ENCODE results near the gene DLG1. TPM values are rescaled to one million over a fixed set of nuclear protein-coding genes. Genes with fewer than 3 reads are reported as not detected.

DLG1 gene
- total RNA-seq, 1 donor from 2014 or later = 114 TPM

- H3K27me3 Mint-ChIP-seq (ENCODE audit: low read depth) = no peaks in the 10 kb centered on the region
- H3K36me3 Mint-ChIP-seq = peaks cover 63% of the 10 kb centered on the region
- no peak for TF ChIP-seq CTCF (IDR thresholded peaks at IDR 0.05; ENCODE audit: unreplicated experiment)
- no peak for DNase-seq (ENCODE audit: low spot score in 2 of 2, unreplicated experiment in 2 of 2)
- no peaks in the 10 kb centered on the region for H3K4me1 Mint-ChIP-seq
- no peak overlapping the region for H3K4me3 Mint-ChIP-seq
- peaks cover 4% of the 10 kb centered on the region for H3K9me3 Mint-ChIP-seq
- H3K27ac Mint-ChIP-seq = no peak overlapping the region
These were observed 247.9 kb downstream of the DLG1 start for GRCh38 chr3:197050511-197050910.

GRCh38 chr3:197042539-197042938, 255.9 kb downstream of the DLG1 start:
- Mint-ChIP-seq H3K27me3 (ENCODE audit: low read depth) (no peaks in the 10 kb centered on the region), H3K27ac (no peak overlapping the region), H3K36me3 (peaks cover 16% of the 10 kb centered on the region), H3K9me3 (no peaks in the 10 kb centered on the region), H3K4me1 (no peaks in the 10 kb centered on the region), H3K4me3 (no peak overlapping the region)
- TF ChIP-seq CTCF (IDR thresholded peaks at IDR 0.05; ENCODE audit: unreplicated experiment) = no peak
- DNase-seq (ENCODE audit: low spot score in 2 of 2, unreplicated experiment in 2 of 2) = no peak

DNA sequence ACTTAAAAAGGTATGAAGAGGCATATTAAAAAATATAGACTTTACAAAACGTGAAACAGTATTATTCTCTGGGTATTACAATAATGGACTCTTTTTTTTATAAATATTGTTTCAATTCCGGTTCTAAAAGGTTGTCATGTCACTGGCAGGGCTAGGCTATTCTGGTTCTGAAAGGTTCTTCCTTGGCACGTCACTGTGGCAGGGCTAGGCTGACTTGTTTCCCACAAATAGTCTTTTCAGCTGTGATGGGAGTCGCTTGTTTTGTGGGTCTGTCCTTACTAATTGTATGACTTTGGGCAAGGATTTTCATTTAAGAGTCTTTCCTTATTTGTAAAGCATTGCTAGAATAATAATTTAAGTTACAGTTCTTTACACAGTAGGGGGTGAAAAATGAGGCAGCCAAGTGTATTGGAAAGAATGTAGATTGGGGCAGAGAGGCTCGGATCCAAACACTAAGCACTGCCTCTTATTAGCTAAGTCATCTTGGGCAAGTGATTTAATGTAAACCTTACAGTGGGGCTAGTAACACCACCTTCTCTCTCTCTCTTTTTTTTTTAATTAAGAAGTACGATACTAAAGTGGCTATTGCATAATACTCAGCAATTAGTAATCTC, 256.4 kb downstream of the DLG1 start:
- H3K4me3 Mint-ChIP-seq = no peak overlapping the region
- no peaks in the 10 kb centered on the region for H3K27me3 Mint-ChIP-seq (ENCODE audit: low read depth)
- H3K9me3 Mint-ChIP-seq = no peaks in the 10 kb centered on the region
- peak overlapping the region; percentile 11 for H3K27ac Mint-ChIP-seq
- TF ChIP-seq CTCF (IDR thresholded peaks at IDR 0.05; ENCODE audit: unreplicated experiment) = no peak
- peaks cover 13% of the 10 kb centered on the region for H3K36me3 Mint-ChIP-seq
- no peaks in the 10 kb centered on the region for H3K4me1 Mint-ChIP-seq
- no peak for DNase-seq (ENCODE audit: low spot score in 2 of 2, unreplicated experiment in 2 of 2)

- no peak overlapping the region for H3K4me3 Mint-ChIP-seq
- TF ChIP-seq CTCF (IDR thresholded peaks at IDR 0.05; ENCODE audit: unreplicated experiment) = no peak
- peaks cover 4% of the 10 kb centered on the region for H3K4me1 Mint-ChIP-seq
- peaks cover 4% of the 10 kb centered on the region for H3K36me3 Mint-ChIP-seq
- DNase-seq (ENCODE audit: low spot score in 2 of 2, unreplicated experiment in 2 of 2) = no peak
- peaks cover 2% of the 10 kb centered on the region for H3K27me3 Mint-ChIP-seq (ENCODE audit: low read depth)
- H3K9me3 Mint-ChIP-seq = no peaks in the 10 kb centered on the region
- no peak overlapping the region for H3K27ac Mint-ChIP-seq
These were observed 257.8 kb downstream of the DLG1 start for GRCh38 chr3:197040658-197041057.

GRCh38 chr3:197038679-197039462, 259.5 kb downstream of the DLG1 start:
- TF ChIP-seq CTCF (IDR thresholded peaks at IDR 0.05; ENCODE audit: unreplicated experiment) = no peak
- H3K9me3 Mint-ChIP-seq = no peaks in the 10 kb centered on the region
- H3K27me3 Mint-ChIP-seq (ENCODE audit: low read depth) = peaks cover 4% of the 10 kb centered on the region
- no peaks in the 10 kb centered on the region for H3K36me3 Mint-ChIP-seq
- no peak overlapping the region for H3K4me3 Mint-ChIP-seq
- DNase-seq (ENCODE audit: low spot score in 2 of 2, unreplicated experiment in 2 of 2) = no peak
- H3K4me1 Mint-ChIP-seq = peaks cover 6% of the 10 kb centered on the region
- no peak overlapping the region for H3K27ac Mint-ChIP-seq
